Fibroblast of mammary gland (primary cell): ENCODE data around the gene RHBG.

Experiments used
- DNase-seq: peaks from one replicate; pipeline ENCODE4 v3.0.0-alpha.2; 2010; ENCODE audit warnings: low read depth
- H3K4me3 ChIP-seq: 2 replicates; pipeline ENCODE4 v1.5.1; 2011; ENCODE audit warnings: low read depth, mild to moderate bottlenecking, low read length, moderate library complexity; ENCODE audit not compliant: control insufficient read depth
- TF ChIP-seq, protein P1 (sequence below): conservative IDR thresholded peaks from 2 replicates; pipeline ENCODE4 v1.5.1; 2011; ENCODE audit warnings: low read depth, low read length, inconsistent platforms; ENCODE audit not compliant: control insufficient read depth, insufficient read depth

The RHBG gene

DNA sequence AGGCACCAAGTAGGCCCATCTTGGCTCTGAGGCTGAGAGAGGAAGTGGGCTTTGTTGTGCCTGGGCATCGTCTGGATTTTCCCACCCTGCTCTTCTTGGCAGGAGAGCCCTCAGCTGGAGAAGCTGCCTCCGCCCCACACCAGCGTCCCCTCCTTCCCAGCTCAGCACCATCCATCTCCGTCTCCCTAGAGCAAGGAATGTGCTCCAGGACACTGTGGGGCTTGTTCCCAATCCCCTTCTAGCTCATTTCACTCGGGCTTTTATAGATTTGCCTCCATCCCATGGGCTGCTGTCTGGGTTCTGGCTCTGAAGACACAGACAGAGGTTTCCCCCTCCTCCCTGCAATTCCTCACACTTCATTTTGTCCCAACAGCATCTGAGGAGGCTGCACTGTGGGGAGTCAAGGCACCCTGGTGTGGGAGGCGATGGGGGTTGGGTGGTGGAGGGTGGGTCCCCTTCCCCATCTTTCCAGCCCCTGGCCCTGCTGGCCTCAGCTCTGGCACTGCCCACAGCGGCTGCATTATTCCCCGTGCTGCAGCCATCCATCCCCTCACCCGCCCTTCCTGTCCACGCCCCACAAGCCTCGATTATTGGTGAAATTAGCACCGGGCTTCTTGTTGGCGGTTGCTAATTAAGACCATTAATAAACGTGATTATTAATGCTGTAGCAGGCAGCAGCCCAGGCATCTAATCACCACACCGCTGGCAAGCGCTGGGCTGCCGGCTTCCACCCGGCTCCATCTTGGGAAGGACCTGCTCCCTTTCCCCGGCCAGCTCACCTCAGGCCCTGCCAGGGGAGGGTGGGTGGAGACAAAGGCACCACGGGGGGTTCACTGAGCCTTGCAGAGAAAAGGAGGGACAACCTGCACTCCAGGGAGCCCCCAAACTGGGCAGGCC is 21.7 kb downstream of the RHBG start:
- TF ChIP-seq, protein P1, sequence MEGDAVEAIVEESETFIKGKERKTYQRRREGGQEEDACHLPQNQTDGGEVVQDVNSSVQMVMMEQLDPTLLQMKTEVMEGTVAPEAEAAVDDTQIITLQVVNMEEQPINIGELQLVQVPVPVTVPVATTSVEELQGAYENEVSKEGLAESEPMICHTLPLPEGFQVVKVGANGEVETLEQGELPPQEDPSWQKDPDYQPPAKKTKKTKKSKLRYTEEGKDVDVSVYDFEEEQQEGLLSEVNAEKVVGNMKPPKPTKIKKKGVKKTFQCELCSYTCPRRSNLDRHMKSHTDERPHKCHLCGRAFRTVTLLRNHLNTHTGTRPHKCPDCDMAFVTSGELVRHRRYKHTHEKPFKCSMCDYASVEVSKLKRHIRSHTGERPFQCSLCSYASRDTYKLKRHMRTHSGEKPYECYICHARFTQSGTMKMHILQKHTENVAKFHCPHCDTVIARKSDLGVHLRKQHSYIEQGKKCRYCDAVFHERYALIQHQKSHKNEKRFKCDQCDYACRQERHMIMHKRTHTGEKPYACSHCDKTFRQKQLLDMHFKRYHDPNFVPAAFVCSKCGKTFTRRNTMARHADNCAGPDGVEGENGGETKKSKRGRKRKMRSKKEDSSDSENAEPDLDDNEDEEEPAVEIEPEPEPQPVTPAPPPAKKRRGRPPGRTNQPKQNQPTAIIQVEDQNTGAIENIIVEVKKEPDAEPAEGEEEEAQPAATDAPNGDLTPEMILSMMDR: no peak
- DNase-seq: no peak
- H3K4me3 ChIP-seq: no peak overlapping the region

DNA sequence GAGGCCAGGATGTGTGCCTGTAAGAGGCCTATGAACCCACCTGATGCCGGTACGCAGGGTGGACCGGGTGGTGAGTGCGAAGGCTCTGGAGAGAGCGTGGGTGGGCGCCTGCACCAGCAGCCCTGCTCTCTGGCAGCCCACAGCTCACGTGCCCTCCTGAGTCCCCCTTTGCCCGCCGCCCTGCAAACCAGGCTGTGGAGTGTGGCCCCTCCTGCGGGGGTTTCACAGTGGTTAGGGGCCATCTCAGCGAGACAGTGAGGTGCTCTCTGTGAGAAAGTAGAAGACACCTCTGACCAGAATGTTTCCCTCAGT is 22.3 kb downstream of the RHBG start:
- no peak for DNase-seq
- H3K4me3 ChIP-seq: no peak overlapping the region
- TF ChIP-seq, protein P1: no peak

DNA sequence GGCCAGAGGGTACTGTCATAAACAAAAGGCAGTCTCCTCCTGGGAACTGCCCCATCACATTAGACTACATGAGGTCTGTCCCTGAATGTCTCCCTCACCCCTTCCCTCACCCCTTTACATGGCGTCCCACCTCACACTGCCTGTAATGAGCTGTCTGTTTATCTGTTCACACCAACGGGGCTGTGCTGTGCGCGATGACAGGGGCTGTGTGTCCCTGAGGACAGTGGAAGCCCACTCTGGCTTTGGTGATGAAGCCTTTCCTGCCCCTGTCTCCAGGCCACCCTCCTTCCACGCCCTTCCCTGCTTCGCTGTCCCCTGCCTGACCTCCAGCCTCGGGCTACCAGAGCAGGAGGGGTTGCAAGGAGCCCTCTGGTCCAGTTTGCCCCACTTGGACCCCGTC is 22.7 kb downstream of the RHBG start:
- H3K4me3 ChIP-seq: no peak overlapping the region
- DNase-seq: no peak
- TF ChIP-seq, protein P1: no peak

DNA sequence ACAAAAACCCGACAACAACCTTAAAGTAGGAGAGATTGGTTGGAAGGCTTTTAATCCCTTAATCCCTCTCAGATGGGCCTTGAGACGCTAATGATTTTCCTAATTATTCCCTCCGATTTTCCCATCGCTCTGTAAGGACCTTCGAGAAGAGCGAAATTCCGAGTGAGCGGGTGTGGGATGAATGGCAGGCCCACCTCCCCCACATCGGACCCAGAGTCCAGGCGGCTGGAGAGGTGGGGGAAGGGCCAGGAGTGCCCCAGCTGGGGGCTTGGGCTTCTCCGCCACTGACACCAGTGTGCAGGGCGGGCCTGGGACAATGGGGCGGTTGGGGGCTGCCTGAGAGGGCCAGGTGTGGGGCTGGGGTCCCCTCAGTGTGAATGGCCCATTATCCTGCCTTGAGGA is 23.4 kb downstream of the RHBG start:
- DNase-seq: no peak
- TF ChIP-seq, protein P1: no peak
- no peak overlapping the region for H3K4me3 ChIP-seq

DNA sequence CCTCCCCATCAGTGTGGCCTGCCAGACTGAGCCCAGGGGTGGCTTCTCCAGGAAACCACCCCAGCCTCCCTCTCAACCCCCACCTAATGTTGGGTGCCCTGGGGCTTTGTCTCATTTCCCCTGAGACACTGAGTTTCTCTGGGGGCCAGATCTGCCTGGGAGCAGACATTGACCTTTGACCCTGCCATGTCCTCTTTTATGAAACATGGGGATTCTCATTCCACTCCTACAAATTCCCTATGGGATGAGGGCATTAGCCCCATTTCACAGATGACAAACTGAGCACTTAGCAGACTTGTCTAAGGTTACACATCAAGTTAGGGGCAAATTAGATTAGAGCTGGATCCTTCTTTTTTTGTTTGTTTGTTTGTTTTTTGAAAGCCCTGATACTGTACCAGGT is 24.1 kb downstream of the RHBG start:
- TF ChIP-seq, protein P1: no peak
- no peak for DNase-seq
- no peak overlapping the region for H3K4me3 ChIP-seq

DNA sequence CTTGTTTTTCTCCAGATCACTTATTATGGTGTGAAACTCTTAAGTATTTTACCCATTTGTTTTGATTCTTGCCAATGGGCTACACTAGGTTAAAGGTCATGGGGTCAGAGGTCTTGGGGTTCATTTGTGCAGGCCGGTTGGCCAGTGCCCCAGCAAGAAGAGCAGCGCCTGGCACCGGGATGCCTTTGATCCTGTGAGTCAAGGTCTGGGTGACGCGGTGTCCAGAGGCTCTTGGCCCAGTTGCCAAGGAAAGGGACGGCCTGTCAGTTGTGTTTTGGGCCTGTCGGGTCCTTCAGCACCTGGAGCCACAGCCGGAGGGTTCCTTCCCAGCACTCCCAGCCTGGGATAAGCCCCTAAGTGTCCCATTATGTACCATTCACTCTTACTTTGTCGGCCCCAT is 25.1 kb downstream of the RHBG start:
- H3K4me3 ChIP-seq: no peak overlapping the region
- no peak for DNase-seq
- TF ChIP-seq, protein P1: no peak

DNA sequence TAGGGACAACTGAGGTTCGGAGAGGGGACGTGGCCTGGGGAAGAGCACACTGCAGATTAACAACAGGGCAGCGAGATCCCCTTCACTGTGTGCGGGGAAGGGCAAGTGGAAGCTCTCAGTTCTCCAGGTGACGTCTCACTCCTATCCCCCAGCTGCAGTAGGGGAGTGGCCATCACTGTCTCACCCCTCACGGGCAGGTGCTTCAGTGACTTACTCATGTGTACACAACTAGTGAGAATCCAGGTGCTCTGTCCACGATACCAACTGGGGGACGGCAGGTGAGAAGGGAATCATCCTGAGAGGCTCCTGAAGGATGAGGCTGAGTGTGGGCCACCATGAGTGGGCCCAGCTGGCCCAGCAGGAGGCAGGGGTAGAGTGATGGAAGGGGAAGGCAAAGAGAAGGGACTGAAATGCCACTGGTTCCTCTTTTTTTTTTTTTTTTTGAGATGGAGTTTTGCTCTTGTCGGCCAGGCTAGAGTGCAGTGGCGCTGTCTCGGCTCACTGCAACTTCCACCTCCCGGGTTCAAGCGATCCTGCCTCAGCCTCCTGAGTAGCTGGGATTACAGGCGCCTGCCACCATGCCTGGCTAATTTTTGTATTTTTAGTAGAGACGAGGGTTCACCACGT is 25.9 kb downstream of the RHBG start:
- DNase-seq: no peak
- TF ChIP-seq, protein P1: no peak
- H3K4me3 ChIP-seq: no peak overlapping the region
